ENCODE measurements around the gene MCF2L2.

MCF2L2 gene

DNA sequence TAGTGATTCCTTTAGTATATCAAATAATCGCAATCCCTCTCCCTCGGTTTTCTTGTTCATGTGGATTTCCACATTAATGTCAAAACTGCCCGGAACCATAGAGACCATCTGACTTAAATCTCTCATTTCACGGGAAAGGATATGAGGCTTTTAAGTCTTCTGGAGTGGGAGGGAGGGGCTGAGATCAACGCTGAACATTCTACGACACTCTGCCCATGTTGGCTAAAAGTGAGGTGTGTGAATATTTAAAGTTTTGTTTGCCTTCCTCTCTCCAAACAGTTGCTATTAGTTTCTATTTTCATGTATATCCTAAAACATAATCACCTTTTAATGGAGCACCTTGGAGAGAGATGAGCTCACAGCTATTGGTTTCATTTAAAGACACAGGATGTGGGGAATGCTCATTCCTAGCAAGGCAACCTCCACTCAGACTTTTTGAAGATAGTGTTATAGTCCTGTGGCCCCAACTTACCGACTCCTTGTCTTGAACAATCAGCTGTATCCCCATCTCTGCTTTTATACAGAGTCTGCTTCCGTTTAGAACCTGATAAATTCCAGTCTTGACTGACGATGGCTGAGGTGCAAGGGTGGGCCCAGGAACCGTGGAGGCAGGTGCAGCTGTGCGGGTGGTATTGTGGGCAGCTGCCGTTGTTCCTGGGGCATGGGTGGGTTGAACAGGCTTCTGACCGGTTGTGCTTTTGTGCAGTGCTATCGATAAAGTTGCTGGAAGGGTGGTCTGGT is 275.0 kb downstream of the MCF2L2 start:
- DNase-seq, result no peak

DNA sequence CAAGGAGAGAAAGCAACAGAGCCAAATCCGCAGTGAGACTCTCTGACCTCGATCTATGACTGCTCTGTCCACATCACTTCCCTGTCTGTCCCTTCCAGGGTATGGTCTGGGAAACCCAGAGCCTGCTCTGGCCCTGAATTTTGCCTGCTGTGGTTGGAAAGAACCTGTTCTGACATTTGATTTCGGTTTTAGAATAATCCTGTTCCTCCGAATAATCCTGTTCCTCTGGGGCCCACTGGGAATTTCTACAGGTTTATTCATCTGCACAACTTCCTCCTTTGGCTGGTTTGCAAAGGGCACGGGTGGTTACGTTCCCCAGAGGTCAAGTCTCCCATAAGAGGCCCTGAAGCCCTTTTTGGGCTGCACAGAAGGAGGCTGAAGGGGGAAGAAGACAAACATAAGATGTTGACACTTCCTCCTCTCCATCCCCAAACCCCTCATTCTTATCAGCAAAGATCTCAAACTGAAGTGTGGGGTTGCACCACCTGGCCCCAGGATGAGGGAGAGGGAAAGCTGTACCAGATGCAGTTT is 276.5 kb downstream of the MCF2L2 start:
- no peak for DNase-seq

DNA sequence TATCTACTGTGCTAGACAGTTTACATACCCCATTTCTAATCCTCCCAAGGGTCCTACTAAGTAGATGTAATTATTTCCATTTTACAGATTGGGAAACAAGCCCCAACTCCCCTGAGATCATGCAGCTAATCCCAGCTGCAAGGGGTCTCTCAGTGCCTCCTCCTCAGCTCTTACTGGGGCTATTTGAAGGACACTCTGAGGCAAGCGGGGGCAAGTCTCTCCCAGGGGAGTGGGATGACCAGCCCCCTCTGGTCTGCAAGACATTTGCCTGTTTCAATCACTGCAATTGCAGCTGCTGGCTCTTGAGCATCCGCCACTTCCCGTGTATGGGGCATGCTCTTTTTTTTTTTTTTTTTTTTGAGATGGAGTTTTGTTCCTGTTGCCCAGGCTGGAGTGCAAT is 277.3 kb downstream of the MCF2L2 start:
- DNase-seq, result no peak

DNA sequence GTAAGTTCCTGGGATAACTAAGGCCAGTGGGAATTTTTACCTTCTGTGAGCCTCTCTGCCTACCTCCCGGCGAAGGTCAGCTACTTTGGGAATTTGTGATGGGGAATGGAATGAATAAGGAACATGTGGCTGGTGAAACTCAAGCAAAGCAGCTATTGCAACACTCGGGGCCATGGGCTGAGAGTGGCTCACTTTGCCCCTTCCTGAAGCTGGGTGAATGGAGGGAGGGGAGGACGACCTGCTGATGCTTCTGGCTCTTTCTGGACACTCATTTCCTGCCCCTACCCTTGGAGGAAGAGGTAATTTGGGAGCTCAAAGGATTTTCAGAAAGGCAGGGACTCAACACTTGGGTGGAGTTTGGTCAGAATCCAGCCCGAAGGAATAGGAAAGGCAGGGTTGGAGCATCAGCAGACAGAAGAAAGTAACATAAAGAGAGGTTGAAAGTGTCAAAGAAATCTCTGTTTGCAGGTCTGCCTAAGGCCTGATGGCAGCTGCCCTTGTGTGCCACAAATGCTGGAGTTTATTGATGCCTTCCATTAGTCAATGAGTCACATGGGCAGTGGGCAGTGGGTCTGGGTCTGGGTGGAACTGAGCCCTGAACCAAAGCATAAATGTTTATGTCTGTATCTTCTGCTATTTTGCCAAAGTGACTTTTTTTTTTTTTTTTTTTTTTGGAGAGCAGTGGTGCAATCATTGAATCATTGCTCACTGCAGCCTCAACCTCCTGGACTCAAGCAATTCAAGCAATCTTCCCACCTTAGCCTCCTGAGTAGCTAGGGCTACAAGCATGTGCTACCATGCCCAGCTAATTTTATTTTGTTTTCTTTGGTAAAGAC is 278.3 kb downstream of the MCF2L2 start:
- DNase-seq, result no peak

DNA sequence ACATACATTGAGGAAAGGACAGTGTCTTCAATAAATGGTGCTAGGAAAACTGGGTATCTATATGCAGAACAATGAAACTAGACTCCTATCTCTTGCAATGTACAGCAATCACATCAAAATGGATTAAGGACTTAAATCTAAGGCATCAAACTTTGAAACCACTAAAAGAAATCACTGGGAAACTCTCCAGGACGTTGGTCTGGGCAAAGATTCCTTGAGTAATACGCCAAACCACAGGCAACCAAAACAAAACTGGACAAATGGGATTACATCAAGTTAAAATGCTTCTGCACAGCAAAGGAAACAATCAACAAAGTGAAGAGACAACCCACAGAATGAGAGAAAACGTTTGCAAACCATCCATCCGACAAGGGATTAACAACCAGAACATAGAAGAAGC is 280.4 kb downstream of the MCF2L2 start:
- DNase-seq, result no peak

GRCh38 chr3:183144363-183144762 is 284.1 kb downstream of the MCF2L2 start:
- no peak for DNase-seq

GRCh38 chr3:183142199-183142598 is 286.2 kb downstream of the MCF2L2 start:
- DNase-seq, result no peak

- no peak for DNase-seq
These were observed 293.6 kb downstream of the MCF2L2 start for GRCh38 chr3:183134844-183135243.

DNA sequence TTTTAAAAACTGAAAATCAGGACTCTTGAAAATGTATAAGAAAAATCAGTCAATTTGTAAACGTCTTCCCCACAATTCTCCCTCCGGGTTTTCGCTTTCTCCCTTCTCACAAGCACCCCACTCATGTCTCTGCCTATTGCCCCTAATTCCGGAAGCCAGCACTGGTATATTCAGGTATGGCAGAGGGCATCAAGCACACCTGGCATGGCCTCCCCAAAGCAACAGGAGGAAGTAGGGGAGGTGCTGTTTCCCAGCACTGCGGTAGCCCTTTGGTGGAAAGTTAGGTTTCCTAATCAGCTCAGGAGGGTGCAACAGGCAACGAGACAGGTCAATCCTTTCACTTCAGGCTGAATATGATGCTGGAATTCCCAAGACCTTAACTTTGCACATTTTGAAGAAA is 296.0 kb downstream of the MCF2L2 start:
- DNase-seq, result no peak

- DNase-seq, result no peak
These were observed 296.7 kb downstream of the MCF2L2 start for GRCh38 chr3:183131735-183132134.

DNA sequence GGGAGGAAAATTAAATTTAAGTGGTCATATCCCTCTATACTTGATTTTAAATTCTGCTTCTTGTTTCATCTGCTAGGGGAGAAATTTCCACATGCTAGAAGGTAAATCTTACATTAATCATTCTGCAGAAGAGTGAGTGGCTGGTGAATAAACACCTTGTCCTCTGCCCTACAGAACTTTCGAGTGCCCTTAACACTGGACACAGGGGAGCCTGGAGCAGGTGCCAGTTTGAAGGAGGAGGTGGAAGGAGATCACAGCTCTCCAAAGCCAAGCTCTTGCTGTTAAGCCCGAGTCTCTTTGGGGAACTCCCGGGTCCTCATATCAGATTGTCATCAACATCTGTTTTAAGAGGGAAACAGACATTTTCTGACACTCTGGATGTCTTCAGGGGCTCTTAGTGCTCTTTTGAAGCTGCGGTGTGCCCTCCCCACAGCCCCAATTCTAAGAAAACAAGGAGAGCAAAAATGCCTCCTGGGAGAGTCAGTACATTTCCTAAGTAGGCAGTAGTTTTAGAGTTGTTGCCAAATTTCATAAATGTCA is 297.2 kb downstream of the MCF2L2 start:
- DNase-seq, result no peak

GRCh38 chr3:183129243-183129642 is 299.2 kb downstream of the MCF2L2 start:
- DNase-seq, result no peak

GRCh38 chr3:183128709-183129108 is 299.7 kb downstream of the MCF2L2 start:
- DNase-seq, result no peak

Measured in stimulated activated CD4-positive, alpha-beta T cell treated with anti-CD3 and anti-CD28 coated beads, Interleukin-2, amount 100 ng/mL, for 48 hours (primary cell).